CD4-positive, alpha-beta T cell treated with Interleukin-15 for 1 hour (primary cell): ENCODE results near the gene IL4.

ENCODE experiments used
- DNase-seq: peaks from one replicate; pipeline ENCODE4 v3.0.0-alpha.2; 2020

Gene IL4

DNA sequence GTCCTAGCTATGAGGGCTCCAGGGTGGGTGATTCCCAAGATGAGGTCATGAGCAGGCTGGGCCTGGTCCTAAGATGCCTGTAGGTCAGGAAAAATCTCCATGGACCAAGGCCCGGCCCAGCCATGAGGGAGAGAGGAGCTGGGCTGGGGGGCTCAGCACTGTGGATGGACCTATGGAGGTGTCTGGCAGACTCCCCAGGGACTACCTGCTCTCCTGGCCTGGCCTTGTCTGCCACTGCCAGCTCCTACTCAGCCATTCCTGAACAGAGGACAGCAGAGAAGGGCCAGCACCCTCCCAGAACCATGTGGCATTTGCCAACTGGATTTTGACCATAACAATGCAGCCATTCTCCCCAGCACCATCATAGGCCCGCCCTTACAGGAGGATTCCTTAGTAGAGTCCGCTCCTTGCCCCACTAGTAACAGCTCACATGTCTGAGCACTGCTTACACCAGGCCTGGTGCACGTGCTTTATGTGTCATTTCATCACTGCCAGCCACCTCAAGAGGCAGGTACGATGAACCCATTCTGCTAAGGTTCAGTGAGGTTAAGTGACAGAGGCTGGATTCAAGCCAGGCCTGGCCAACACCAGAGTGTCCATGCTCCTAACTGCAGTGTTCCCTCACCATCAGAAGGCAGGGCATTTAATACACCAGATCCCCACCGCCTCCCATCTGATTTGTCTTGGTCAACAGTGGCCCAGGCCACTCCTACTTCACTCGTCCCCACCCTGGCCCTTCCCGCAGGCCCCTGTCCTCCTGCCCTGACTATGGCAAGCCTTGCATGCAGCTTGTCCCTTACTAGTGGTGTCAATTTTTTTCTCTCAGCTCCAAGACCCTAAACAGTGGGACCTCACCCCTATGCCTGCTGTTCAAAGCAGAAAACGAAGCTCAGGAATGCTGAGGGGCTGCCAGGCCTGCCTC lies 15.1 kb upstream of the IL4 start:
- DNase-seq: no peak

DNA sequence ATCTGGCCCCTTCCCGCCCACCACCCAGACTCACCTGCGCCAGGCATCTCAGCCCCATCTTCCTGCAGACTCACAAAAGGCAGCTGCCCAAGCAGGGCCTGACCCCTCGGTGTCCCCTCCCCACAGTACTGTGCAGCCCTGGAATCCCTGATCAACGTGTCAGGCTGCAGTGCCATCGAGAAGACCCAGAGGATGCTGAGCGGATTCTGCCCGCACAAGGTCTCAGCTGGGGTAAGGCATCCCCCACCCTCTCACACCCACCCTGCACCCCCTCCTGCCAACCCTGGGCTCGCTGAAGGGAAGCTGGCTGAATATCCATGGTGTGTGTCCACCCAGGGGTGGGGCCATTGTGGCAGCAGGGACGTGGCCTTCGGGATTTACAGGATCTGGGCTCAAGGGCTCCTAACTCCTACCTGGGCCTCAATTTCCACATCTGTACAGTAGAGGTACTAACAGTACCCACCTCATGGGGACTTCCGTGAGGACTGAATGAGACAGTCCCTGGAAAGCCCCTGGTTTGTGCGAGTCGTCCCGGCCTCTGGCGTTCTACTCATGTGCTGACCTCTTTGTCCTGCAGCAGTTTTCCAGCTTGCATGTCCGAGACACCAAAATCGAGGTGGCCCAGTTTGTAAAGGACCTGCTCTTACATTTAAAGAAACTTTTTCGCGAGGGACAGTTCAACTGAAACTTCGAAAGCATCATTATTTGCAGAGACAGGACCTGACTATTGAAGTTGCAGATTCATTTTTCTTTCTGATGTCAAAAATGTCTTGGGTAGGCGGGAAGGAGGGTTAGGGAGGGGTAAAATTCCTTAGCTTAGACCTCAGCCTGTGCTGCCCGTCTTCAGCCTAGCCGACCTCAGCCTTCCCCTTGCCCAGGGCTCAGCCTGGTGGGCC lies 13.9 kb upstream of the IL4 start:
- no peak for DNase-seq

DNA sequence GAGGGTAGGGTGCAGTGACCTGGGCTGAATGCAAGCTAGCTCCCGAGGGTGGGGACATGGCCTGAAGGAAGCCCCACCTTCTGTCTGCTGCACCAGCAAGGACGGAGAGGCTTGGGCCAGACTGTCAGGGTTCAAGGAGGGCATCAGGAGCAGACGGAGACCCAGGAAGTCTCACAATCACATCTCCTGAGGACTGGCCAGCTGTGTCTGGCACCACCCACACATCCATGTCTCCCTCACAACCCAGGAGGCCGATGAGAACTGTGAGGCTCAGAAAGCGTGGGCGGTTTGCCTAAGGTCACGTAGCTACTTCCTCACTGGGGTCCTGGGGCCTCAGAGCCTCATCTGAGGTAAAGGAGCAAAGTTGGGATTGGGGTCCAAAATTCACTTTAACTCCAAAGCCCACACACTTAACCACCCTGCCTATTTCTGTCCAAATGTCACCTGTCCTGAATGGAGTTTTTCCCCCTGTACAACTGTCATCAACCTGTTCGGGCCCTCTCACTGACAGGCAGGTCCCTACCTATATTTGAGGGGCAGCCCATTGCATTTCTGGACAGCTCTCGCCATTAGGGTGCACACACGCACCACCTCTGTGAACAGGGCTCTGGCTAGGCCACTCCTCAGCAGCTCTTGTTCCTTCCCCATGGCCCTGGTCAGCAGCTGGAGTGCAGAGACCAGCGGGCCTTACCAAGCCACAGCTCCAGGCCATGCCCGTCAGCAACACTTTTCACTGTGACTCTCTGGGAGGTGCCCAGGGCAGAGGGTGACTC lies 12.4 kb upstream of the IL4 start:
- DNase-seq: no peak

DNA sequence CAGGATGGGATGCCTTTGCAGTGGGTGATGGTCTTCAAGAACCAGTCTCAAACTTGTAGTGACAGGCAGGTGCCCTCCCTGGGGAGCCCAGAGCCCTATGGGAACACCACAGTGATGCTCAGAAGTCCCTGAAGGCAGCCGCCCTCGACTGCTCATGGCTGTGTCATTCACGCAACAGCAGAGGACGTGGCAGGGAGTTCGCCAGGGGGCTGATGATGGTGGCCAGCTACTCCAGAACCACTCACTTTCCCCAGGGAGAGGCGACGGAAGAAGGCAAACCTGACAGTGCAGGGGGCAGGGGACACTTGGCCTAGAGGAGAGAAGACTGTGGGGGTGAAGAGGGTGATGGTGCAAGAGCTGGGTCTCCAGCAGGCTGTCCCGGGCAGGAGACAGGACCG lies 11.8 kb upstream of the IL4 start:
- no peak for DNase-seq

DNA sequence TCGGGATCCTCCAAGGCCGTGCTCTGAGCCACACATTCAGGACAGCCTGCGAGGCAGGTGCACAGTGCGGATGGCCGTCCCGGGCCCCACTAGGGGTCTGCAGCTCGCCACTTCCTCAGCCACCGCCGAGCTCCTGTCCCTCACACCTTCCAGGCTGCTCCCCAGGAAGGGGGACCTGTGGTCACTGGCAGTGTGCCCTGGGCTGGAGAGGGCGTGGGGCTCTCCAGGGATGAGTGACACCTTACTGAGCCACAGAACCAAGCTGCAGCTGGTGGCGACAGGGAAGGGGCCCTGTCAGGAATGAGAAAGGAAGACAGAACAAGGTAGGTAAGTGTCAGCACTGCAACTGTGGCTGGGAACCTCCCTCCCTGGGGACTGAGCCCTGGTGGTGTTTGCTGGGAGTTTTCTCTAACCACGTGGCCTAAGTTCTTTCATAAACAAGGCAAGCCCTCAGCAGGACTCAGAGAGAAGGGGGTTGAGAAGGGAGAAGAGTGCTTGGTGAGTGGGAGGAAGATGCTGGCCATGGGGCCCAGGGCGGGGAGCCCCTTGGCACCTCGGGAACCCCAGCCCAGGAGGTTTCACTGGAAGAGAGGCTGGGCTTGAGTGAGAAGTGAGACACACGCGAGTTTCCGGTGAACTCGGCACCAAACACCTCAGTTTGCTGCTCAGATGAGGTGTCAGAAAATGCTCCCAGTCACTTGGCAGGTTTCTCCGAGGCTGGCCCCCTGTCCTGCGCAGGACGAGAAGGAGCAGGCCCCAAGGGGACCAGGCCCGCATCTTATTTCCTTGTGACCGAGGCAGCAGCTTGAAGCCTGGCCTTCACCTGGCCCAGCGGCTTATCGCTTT lies 10.6 kb upstream of the IL4 start:
- DNase-seq: peak; percentile 27

DNA sequence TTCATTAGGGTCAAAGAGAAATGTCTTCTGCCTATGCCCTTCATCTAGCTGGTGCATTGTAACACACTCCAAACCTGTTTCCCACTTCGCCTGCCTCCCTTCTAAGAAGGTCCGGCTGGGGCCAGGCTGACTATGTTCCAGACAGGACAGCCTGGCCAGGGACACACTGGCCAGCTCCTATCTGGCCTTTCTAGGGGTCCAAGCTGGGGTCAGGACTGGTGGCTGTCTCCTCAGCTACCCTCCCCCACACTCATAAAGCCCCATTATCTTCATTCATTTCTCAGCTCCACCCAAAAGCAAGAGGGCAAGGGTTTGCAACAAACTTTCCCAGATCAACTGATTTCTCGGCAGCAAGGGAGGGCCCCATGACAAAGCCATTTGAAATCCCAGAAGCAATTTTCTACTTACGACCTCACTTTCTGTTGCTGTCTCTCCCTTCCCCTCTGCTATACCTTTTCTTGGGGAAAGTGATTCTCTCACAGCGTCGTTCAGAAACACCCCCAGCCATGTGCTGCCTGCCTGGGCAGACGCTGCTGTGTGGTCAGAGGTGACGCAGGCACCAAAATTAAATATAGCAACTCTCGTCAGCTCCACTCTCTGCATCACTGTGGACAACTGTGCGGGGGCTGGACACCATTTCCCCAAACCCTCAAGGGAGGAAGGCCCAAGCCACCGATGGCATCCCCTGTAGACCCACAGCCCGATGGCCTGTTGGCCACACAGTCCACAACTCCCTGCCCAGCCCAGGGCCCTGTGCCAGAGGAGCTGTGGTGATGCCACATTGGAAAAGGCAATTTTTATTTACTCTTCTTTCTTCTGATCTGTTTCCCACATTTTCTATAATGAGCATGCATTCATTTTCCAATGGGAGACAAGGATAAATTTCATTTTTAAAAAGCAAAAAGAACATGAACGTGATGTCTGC lies 9.8 kb upstream of the IL4 start:
- no peak for DNase-seq

DNA sequence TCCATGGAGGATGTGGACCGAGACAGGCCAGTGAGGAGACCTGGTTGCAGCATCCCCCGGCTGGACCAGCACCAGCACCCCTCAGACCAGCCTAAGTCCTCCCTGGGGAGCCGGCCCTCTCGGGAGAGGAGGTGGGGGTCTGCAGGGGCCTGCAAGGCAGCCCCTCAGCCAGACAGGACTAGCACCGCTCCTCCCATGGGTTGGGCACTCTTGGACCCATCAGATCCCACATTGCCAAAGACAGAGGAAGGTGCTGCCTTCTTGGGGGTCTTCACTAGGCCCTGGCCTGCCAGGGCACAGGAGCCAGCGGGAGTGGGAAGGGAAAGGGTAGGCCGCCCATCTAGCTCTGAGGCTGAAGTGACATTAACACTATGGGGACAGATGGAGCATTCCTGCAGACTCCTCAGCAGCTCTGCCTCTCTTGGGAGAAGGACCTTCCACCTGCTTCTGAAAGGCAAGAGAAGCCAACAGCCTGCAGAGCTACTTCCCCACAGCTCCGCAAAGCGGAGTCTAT lies 9.0 kb upstream of the IL4 start:
- no peak for DNase-seq

DNA sequence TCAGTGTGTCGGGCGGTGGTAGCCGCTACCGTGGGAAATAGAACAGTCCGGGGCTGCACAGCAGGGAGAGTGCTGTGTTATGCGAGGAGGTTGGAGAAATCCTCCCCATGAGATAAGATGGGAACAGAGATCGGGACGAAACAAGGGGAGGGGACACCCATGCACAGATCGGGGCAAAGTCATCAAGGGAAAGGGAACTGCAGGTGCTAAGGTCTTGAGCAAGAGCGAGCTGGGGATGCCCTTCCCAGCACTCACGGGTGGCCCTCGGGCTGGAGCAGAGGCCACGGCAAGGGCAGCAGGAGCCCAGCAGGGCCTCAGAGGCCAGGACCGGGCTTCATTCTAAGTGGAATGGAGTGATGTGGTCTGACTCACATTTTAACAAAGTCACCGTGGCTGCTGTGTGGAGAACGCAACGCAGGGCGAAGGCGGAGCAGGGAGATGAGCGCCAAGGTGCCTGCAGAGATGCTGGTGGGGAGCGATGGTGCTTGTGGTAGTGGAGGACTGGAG lies 8.2 kb upstream of the IL4 start:
- no peak for DNase-seq

DNA sequence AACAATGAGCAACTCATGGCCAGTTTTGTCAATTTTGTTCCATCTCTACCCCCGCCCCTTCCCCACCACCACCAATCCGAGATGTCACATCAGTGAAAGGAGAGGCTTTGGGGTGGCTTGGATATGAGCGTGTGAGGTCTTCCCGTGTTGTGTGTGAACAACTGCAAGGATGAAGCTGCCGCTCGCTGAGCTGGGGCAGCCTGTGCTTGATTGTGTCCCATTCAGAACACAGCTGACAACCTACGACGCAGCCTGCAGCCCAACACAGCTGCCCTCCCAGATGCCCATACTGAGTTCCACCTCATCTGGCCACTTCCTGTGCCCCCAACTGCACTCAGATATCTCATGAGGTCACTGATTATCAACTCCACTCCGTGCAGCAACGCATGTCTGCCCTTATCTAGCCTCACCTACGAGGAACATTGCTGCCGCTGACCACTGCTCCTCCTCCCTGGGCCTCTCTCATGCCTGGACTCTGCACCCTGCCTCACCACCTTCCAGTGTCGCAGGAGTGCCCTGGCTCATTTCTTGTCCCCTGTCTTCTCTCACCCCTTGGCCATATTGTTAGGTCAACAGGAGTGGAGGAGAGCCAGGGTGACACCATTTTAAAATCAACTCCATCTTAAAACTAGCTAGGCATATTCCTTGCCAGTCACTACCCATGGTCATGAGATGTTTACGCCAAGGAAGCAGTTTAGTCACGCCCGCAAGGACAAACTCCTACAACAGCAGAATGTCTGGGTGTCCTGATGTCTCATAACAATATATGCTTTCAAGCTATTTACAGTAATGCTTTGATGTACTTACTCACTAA lies 7.3 kb upstream of the IL4 start:
- DNase-seq: peak; percentile 33

DNA sequence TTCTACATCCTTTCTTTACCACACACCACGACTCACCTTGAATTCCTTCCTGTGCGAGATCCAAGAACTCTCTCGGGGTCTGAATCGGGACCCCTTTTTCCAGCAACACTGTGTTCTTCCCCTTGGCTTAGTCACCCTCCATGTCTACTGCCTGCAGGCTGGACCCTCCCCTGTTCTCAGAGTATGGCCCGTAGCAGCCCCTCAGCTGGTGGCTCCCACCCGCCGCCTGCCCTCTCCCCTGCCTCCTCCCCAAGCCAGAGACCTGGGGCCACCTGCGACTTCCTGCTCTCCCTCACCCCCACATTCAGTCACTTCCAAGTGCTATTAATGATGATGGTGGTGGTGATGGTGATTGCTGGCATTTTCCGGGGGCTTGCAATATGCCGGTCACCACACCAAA lies 6.5 kb upstream of the IL4 start:
- no peak for DNase-seq

DNA sequence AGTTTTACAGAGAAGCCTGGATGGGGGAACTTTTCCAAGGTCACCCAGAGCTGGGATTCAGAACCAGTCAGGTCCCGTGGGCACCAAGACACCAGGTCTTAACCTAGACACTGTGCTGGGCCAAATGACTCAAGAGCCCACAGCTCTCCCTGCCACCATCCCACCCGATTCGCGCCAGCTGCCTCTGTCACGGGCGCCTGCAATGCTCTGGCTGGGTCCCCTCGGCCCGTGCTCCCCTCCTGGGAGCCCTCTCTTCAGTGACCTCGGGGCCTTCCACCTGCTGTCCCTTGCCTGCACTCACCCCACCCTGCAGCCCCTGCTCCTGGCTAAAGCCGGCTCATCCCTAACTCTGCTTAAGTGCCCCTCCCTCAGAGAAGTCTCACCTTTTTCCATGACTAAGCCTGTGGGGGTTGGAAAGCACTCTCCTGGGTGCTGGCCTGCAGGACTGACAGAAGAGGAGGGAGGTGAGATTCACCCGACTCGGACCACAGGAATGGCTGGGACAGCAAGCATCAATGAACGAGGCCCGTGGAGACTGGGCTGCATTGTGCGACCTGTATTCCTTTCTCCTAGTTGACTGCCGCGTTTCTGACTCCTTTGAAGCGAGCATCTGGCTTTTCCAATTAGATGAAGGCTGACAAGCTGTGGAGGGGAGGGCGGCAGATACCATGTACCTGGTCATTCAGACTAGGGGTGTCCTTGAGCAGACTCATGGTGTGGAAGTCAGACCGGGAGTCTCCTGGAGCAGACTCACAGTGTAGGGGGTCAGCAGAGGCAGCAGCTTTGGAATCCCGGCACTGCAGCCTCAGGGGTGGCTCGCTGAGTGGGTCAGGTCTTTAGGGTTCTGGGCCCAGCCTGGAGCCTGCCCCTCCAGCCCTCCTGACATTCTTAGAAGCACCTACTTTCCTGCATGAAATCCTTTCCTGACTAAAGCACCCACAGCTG lies 5.8 kb upstream of the IL4 start:
- DNase-seq: no peak

DNA sequence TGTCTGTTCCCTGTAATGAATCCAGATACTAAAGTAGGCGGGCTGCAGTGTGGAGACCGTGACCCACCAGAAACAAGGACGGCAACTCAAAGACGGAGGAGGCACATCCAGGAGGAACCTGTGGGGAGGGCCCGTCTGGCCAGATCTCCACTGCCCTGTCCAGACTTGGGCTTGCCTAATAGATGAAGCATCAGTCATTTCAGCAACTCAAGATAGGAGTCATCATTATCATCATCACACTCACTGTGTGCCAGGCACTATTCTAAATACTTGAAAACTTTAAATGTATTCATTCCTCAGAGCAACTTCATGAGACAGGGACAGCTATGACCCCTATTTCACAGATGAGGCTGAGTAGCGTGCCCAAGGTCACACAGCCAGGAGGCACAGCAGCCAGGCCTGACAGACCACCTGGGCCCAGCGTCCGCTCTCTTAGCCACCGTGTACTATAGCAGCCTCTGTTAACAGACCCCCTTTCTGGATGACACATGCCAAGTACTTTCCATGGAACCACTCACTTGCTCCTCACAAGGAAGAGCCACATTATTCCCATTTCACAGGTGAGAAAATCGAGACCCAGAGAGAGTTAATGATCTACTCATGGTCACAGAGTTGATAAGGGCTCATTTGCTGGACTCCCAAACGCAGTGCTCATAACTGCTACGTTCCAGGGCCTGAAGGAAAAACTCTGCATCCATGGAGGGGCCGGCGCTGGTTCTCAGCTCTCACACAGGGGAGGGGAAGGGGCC lies 4.9 kb upstream of the IL4 start:
- DNase-seq: no peak

DNA sequence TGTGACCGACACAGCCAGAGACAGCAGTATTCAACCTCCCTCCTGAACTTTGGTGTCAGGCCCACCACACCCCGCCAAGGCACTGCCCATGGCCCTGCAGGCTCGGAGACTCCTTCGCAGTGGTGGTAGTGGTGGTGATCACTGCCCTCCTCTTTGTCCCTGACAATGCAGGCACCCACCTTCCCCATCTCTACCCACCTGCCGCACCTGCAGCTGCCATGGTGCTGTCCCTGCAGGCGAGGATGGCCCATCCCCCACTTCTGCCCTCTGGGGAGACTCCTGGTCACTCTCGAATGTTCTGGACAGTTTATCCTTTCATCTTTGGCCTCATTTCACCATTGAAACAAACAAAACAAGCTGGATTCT lies 4.4 kb upstream of the IL4 start:
- DNase-seq: no peak

DNA sequence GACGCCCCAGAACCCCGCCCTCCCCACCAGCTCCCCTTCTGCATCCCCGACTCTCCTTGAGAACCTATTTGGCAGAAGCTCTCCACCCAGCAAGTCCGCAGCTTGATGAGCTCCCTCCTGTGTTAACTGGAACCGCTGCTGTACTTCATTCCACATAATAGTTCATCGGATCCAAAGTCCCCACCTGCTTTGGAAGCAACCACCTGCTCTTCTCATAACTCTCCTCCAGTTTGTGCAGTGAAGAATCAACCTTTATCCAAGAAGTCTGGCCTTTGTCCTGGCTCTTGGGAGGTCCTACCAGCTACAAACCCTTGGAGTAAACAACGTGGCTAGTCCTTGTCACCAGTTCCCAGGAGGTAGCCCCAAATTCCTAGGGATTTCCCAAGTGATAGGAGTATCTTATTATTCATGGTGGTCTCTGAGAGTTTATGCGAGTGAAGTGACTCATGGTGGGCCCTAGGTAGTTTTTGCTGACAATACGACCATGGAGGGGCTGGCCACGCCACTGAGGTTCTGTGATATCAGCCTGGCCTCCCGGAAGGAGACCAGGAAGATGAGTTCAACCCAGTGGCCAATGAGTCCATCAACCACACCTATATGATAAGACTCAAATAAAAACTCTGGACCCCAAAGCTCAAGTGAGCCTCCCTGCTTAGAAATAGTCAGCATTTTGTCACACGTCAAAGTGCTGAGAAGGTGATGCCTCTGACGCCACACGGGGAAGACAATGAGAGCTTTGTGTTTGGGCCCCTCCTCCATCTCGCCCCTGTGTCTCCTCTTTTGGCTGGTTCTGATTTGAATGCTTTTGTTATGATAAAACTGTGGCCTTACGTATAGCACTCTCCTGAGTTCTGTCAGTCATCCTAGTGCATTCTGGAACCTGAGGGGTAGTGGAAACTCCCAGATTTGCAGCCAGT lies 3.6 kb upstream of the IL4 start:
- no peak for DNase-seq

DNA sequence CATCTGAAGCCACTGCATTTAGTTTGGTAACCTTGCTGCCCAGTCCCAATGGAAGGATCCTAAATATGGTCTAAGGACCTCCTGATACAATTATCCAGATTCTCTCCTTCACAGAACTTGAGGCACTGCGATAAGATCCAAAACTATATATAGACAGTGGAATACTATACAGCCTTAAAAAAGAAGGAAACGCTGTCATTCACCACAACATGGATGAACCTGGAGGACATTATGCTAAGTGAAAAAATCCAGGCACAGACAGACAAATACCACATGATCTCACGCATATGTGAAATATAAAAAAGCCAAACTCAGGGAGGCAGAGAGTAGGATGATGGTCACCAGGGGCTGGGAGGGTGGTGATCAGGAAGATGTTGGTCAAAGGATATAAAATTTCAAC lies 2.8 kb upstream of the IL4 start:
- no peak for DNase-seq

DNA sequence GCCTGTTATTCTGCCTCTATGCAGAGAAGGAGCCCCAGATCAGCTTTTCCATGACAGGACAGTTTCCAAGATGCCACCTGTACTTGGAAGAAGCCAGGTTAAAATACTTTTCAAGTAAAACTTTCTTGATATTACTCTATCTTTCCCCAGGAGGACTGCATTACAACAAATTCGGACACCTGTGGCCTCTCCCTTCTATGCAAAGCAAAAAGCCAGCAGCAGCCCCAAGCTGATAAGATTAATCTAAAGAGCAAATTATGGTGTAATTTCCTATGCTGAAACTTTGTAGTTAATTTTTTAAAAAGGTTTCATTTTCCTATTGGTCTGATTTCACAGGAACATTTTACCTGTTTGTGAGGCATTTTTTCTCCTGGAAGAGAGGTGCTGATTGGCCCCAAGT lies 301 bp upstream of the IL4 start:
- DNase-seq: no peak
